Right atrium auricular region (tissue), 2 donors: ENCODE measurements around the gene FAM53B. TPM values are rescaled to one million over a fixed set of nuclear protein-coding genes. Genes with fewer than 3 reads are reported as not detected.

Source experiments
- DNase-seq: peaks from one replicate; pipeline ENCODE4 v3.0.0-alpha.2; 2019; ENCODE audit warnings: low spot score
- H3K27ac ChIP-seq, 2 donors: fragments of 200-600 bp; sonication (generic); 1 replicate in 1 of 2; 2 replicates in 1 of 2; pipeline ENCODE4 v1.5.1; 2016 to 2019
- H3K27me3 ChIP-seq, 2 donors: fragments of 200-600 bp; sonication (generic); one replicate each; pipeline versions ENCODE4 v1.5.1 to v1.6.0; 2017 to 2019
- H3K36me3 ChIP-seq: fragments of 200-600 bp; sonication (generic); one replicate; pipeline ENCODE4 v1.5.1; 2016
- H3K4me1 ChIP-seq, 2 donors: fragments of 200-600 bp; sonication (generic); one replicate each; pipeline versions ENCODE4 v1.5.1 to v1.6.0; 2017 to 2019
- H3K4me3 ChIP-seq, 2 donors: fragments of 200-600 bp; sonication (generic); 1 replicate in 1 of 2; 2 replicates in 1 of 2; pipeline ENCODE4 v1.5.1; 2017 to 2019; ENCODE audit warnings: mild to moderate bottlenecking in 1 of 2, moderate library complexity in 1 of 2
- H3K9me3 ChIP-seq, 2 donors: fragments of 200-600 bp; sonication (generic); one replicate each; pipeline ENCODE4 v1.5.1; 2019
- CTCF ChIP-seq, 2 donors: fragments of 200-600 bp; sonication (generic); IDR thresholded peaks; one replicate each; pipeline ENCODE4 v1.5.1; 2019; ENCODE audit warnings: antibody characterized with exemption in 2 of 2
- total RNA-seq, 2 donors: library from RNA; depleted of rRNA; stranded (reverse); fragments of >200 nt; gene quantifications; one replicate each; pipeline ENCODE4 v1.1.0, GENCODE V29; 2016

The FAM53B gene
- total RNA-seq, 2 donors from 2014 or later = 30.3 to 31.1 TPM

- no peak overlapping the region for H3K4me3 ChIP-seq
- no peaks in the 10 kb centered on the region for H3K9me3 ChIP-seq
- DNase-seq = no peak
- no peak for TF ChIP-seq CTCF (IDR thresholded peaks at IDR 0.05)
- H3K27me3 ChIP-seq = no peaks in the 10 kb centered on the region
- peaks cover 0 to 99% of the 10 kb centered on the region in 2 donors for H3K4me1 ChIP-seq
- no peaks in the 10 kb centered on the region for H3K36me3 ChIP-seq
- peak overlapping the region; percentile 0 to 32 for H3K27ac ChIP-seq
Measured at GRCh38 chr10:124674768-124675222, 69.4 kb downstream of the FAM53B start.

GRCh38 chr10:124672181-124672638 lies 72.0 kb downstream of the FAM53B start:
- peaks cover 0 to 99% of the 10 kb centered on the region in 2 donors for H3K4me1 ChIP-seq
- no peaks in the 10 kb centered on the region for H3K27me3 ChIP-seq
- no peak for DNase-seq
- no peak for TF ChIP-seq CTCF (IDR thresholded peaks at IDR 0.05)
- no peak overlapping the region for H3K4me3 ChIP-seq
- H3K27ac ChIP-seq = peak overlapping the region; percentile 32 to 47
- no peaks in the 10 kb centered on the region for H3K9me3 ChIP-seq
- H3K36me3 ChIP-seq = no peaks in the 10 kb centered on the region

- Histone ChIP-seq H3K27ac (peak overlapping the region; percentile 32 to 47), H3K27me3 (no peaks in the 10 kb centered on the region), H3K36me3 (no peaks in the 10 kb centered on the region), H3K4me1 (peaks cover 0 to 97% of the 10 kb centered on the region in 2 donors), H3K9me3 (no peaks in the 10 kb centered on the region), H3K4me3 (no peak overlapping the region)
- DNase-seq = peak; percentile 84
- TF ChIP-seq CTCF (IDR thresholded peaks at IDR 0.05) = peak in 1 of 2 donors; percentile 55
Measured at GRCh38 chr10:124671486-124672075, 72.6 kb downstream of the FAM53B start.

- no peak for TF ChIP-seq CTCF (IDR thresholded peaks at IDR 0.05)
- peaks cover 0 to 97% of the 10 kb centered on the region in 2 donors for H3K4me1 ChIP-seq
- H3K4me3 ChIP-seq = no peak overlapping the region
- H3K36me3 ChIP-seq = no peaks in the 10 kb centered on the region
- no peak for DNase-seq
- no peaks in the 10 kb centered on the region for H3K27me3 ChIP-seq
- peak overlapping the region; percentile 15 to 40 for H3K27ac ChIP-seq
- no peaks in the 10 kb centered on the region for H3K9me3 ChIP-seq
Measured at GRCh38 chr10:124670849-124671248, 73.3 kb downstream of the FAM53B start.

GRCh38 chr10:124669824-124670654 lies 74.1 kb downstream of the FAM53B start:
- no peak overlapping the region for H3K4me3 ChIP-seq
- peak overlapping the region; percentile 58 to 76 for H3K27ac ChIP-seq
- peaks cover 0 to 91% of the 10 kb centered on the region in 2 donors for H3K4me1 ChIP-seq
- H3K36me3 ChIP-seq = no peaks in the 10 kb centered on the region
- TF ChIP-seq CTCF (IDR thresholded peaks at IDR 0.05) = no peak
- no peaks in the 10 kb centered on the region for H3K9me3 ChIP-seq
- no peaks in the 10 kb centered on the region for H3K27me3 ChIP-seq
- no peak for DNase-seq
